GM06990 (cell line): Measurements from ENCODE around the gene USP27X.

ENCODE experiments used
- DNase-seq: peaks from one replicate; pipeline ENCODE4 v3.0.0-alpha.2; 2011; ENCODE audit not compliant: insufficient read length; ENCODE audit errors: extremely low read depth
- H3K27me3 ChIP-seq: replicated peaks from 2 replicates; pipeline ENCODE4 v1.6.0; 2011; ENCODE audit warnings: low read length; ENCODE audit not compliant: control insufficient read depth, insufficient read depth
- H3K36me3 ChIP-seq: 2 replicates; pipeline ENCODE4 v1.5.1; 2011; ENCODE audit warnings: low read length; ENCODE audit not compliant: control insufficient read depth, insufficient read depth
- H3K4me3 ChIP-seq: replicated peaks from 2 replicates; pipeline ENCODE4 v1.5.1; 2011; ENCODE audit warnings: low read depth, mild to moderate bottlenecking, control low read depth, low read length
- CTCF ChIP-seq: IDR thresholded peaks from 2 replicates; pipeline ENCODE4 v1.5.1; 2011; ENCODE audit warnings: low read length, control low read depth, mild to moderate bottlenecking, inconsistent platforms; ENCODE audit not compliant: insufficient read depth, poor library complexity, severe bottlenecking

USP27X gene

GRCh38 chrX:49845701-49846403 is 33.4 kb upstream of the USP27X start:
- Histone ChIP-seq H3K36me3 (no peaks in the 10 kb centered on the region), H3K27me3 (no peaks in the 10 kb centered on the region), H3K4me3 (no peak overlapping the region)
- DNase-seq, result no peak
- no peak for TF ChIP-seq CTCF

- Histone ChIP-seq H3K36me3 (no peaks in the 10 kb centered on the region), H3K27me3 (no peaks in the 10 kb centered on the region), H3K4me3 (no peak overlapping the region)
- no peak for DNase-seq
- TF ChIP-seq CTCF, result no peak
These were observed 32.8 kb upstream of the USP27X start for GRCh38 chrX:49846522-49846921.

GRCh38 chrX:49848275-49848674 is 31.0 kb upstream of the USP27X start:
- no peak overlapping the region for H3K4me3 ChIP-seq
- no peak for TF ChIP-seq CTCF
- H3K36me3 ChIP-seq, result no peaks in the 10 kb centered on the region
- no peaks in the 10 kb centered on the region for H3K27me3 ChIP-seq
- no peak for DNase-seq

GRCh38 chrX:49850028-49850427 is 29.3 kb upstream of the USP27X start:
- no peaks in the 10 kb centered on the region for H3K27me3 ChIP-seq
- H3K4me3 ChIP-seq, result no peak overlapping the region
- DNase-seq, result no peak
- TF ChIP-seq CTCF, result no peak
- no peaks in the 10 kb centered on the region for H3K36me3 ChIP-seq

- H3K36me3 ChIP-seq, result no peaks in the 10 kb centered on the region
- TF ChIP-seq CTCF, result no peak
- no peaks in the 10 kb centered on the region for H3K27me3 ChIP-seq
- H3K4me3 ChIP-seq, result no peak overlapping the region
- DNase-seq, result no peak
These were observed 25.6 kb upstream of the USP27X start for GRCh38 chrX:49853661-49854060.

- TF ChIP-seq CTCF, result no peak
- no peaks in the 10 kb centered on the region for H3K36me3 ChIP-seq
- no peak overlapping the region for H3K4me3 ChIP-seq
- no peak for DNase-seq
- H3K27me3 ChIP-seq, result no peaks in the 10 kb centered on the region
These were observed 22.5 kb upstream of the USP27X start for GRCh38 chrX:49856819-49857218.
